Activated CD4-positive, alpha-beta T cell treated with anti-CD3 and anti-CD28 coated beads, Interleukin-2, amount 50 U/mL, for 24 hours (primary cell): ENCODE measurements around the gene METRN.
"Not testable (repeated sequence)": the region's sequence is repeated elsewhere in the genome, so short reads cannot be mapped to it uniquely, and the experiment has no call there.

Experiments used
- DNase-seq, 2 donors: peaks; one replicate each; pipeline ENCODE4 v3.0.0-alpha.2; 2020; ENCODE audit warnings: low read depth in 1 of 2, low spot score in 1 of 2

Gene METRN

DNA sequence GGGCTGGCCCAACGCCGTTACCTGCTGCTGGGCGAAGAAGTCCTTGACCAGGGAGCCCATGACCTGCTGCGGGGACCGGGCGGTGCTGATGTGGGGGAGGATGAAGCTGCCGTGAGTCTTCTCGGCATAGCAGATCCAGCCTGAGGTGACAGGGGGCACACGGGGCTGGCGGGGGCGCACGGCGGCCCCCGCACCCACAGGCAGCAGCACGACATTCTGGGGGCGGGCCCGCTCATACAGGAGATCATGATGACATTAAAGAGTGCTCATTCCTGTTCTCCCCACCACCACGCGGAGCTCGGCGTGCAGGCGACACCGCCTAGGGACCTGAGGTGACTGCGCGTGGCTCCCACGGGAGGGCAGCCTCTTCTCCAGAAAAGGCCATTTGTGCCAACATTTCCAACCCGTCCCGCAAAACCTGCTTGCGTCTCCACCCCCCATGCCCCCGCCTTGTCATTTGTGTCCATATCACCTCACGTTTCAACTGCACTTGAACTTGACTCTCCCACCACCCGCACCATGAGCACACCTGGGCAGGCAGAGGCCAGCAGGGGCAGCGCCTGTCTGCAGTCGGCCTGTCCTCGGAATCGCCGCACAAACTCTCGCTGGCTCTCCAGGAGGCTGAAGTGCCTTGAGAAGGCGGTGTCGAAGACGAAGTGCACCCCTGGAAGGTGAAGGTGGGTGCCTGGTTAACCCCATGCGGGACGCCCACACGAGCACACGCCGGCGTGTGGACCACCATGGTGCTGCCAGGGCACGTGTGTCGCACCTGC is 19.5 kb downstream of the METRN start:
- DNase-seq = no peak

DNA sequence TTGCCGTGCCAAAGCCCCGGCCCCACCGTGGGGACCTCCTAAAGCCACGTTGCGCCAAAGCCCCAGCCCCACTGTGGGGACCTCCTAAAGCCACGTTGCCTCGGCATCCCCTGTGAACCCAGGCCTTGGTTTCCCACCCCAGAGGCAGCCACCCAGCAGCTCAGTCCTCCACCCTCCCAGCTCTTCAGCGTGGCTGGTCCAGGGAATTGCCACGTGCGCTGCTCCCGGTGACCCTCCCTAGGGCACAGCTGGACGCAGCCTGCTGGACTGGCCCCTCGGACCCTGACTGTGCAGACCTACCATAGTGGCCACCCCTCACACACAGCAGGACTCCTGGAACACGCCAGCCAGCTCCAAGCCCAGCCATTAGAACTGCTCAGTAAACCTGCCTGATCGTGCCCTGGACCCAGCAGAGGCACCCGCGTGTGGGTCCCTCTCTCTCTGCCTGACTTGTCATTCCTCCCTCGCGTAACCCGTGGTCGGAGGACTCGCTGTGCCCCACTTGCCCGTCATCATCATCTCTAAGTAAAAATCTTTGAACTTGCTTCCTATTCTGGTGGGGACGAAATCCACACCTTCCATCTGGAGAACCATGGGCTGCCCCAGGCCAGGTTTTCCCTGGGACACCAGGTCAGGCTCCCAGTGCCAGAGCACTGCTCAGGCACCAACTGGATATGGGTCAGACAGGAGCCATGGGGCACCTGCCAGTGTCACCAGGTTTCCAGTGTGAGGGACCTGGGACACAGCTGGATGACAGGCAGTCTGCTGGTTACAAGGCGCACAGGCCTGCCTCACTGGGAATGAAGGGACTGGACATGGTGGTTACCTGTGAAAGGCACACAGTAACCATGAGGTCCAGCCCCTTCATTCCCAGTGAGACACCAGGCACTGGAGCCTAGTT is 20.3 kb downstream of the METRN start:
- no peak for DNase-seq

DNA sequence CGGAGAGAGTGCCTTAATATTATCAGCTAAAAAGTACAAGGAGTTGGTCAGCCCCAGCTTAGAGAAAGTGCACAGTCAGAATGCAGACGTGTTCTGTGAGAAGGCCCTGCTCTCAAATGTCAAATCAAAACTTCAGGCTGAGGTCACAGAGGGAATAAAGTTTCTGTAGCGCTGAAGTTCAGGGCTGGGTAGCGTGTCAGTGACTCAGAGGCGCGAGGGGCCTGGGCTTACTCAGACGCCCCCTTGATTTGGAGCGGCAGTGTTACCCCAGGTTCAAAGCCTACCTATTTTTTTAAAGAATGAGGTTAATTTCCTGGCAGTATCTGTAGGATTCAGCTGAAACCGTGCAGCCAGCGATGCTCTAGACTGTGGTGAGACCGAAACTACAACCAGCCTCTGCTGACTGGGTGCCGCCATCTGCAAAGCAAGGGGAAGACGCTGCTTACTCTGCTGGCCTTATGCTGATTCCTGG is 21.1 kb downstream of the METRN start:
- no peak for DNase-seq

GRCh38 chr16:736936-737481 is 22.1 kb downstream of the METRN start:
- no peak for DNase-seq

- no peak for DNase-seq
These were observed 24.9 kb downstream of the METRN start for GRCh38 chr16:739560-740458.

GRCh38 chr16:740459-740763 is 25.5 kb downstream of the METRN start:
- no peak for DNase-seq

DNA sequence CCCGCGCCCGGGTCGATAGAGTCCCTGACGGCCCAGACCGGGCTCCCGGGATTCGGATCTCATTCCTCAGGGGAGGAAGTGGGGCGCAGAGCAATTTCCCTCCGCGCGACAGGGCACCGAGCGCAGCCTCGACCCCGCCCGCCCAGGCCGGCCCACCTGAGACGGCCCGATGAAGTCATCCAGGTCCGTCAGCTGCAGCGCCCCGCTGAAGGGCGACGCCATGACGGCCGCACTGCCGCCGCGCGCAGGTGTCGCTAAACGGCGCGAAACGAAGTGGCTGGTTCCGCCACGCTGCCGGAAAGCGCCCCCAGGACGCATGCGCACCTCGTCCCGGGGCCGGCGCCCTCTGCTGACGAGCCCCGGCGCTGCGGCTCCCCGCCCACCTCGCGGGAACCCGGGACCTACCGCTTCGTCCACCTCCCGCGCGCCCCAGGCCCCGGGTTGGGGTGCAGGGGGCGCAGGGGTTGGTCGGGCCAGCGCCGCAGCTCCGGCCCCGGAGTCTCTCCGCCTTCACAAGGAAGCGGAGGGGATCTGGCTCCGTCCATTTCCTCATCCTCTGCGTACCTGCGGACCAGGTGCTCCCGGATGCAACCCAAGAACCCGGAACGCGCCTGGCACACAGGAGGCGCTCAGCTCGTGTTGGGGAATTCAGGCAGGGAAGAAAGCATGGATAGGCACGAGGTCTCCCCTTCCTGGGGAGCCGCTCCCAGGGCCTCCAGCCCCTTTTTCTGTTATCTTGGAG is 26.0 kb downstream of the METRN start, which contains the start of gene CIAO3:
Gene CIAO3 (minus strand): TSS at position 234 of the 742 bp plus-strand sequence. CDS start 12 bp downstream, at position 222.
- peak; percentile 91 to 98 for DNase-seq

GRCh38 chr16:741986-742629 is 27.2 kb downstream of the METRN start:
- no peak for DNase-seq

- DNase-seq = not testable (repeated sequence)
These were observed 28.0 kb downstream of the METRN start for GRCh38 chr16:742894-743293.

DNA sequence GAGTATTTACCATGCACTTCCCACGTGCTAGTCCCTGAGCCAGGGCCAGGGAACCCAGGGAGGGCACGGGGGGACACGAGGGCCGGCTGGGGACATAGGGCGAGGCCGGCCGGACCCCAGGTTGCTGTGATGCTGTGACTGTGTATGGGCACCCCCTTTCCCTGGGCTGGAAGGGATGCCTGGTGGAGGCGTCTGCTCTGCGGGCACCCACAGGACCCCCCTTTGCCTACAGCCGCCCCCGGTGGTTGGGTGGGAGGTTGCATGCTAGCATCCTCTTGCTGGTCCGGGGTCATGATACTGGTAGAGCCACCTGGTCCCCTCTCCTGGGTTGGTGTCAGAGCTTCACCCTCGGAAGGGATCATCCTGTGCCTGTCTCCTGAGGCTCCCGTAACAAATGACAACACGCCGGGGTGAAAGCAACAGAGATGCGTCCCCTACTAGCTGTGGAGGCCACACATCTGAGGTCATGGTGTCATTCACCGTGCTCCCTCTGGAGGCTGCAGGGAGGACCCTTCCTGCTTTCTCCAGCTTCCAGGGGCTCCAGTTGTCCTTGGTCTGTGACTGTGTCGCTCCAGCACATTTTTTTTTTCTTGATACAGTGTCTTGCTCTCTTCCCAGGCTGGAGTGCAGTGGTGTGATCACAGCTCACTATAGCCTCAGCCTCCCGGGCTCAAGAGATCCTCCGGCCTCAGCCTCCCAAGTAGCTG is 29.0 kb downstream of the METRN start:
- no peak for DNase-seq

- no peak for DNase-seq
These were observed 30.8 kb downstream of the METRN start for GRCh38 chr16:745739-746138.

DNA sequence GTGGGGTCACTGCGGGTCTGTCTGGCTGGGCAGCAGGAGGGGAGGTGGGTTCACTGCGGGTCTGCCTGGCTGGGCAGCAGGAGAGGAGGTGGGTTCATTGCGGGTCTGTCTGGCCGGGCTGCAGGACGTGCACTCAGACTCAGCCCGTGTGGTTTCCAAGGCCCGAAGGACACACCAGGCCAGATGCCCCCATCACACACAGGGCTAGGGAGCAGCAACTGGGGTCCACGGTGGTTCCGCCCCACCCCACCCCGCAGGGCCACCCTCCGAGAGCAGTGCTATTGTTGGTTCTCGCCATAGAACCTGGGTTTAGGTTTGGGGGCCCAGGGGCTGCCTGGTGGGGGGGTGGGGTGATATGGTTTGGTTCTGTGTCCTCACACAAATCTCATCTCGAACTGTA is 31.7 kb downstream of the METRN start:
- DNase-seq = no peak

DNA sequence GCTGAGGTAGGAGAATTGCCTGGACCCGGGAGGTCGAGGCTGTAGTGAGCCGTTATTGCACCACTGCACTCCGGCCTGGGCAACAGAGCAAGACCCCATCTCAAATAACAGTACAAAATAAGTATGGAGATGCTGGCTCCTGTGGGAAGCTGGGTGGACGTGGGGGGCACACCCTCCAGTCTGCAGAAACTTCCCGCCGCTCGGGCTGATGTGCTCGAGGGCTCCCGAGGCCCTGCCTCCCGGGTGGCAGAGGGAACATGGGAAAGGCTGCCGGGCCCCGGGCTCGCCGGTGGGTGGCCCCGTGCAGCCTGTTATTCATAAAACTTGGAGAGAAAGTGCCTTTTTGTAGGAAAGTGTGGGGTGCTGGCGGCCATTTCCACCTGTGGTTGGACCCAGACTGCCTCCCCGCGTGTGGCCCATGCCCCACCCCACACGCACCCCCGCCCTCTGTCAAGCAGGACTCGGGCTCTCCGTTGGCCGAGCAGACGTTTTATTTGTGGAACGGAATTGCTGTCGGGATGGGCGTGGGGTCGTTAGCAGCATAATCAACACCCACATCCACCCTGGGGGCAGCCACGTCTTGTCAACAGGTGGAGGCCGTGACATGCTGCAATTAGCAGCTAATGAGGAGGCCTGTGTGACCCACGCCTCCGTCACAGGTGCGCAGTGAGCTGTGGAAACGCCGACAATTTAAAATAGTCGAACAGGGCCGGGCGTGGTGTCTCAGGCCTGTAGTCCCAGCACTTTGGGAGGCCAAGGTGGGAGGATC is 33.2 kb downstream of the METRN start:
- no peak for DNase-seq

- DNase-seq = no peak
These were observed 34.1 kb downstream of the METRN start for GRCh38 chr16:749010-749409.

DNA sequence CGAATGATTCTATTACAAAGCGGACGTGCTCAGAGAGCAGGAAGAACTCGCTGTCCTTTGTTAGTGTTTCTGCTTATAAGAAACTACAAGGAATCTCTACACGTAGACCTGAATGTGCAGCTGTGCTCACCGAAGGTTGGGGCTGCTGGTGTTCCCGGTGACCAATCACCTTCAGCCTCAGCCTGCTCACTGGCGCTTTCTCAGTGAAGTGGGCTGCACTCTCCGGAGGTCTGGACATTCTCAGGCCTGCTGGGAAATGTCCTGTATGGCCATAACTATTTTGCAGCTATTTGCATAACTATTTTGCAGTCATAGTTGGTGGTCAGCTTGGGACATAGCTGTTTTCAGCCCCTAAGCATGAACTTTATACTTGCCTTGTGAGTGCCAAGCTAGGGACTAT is 35.6 kb downstream of the METRN start:
- no peak for DNase-seq

DNA sequence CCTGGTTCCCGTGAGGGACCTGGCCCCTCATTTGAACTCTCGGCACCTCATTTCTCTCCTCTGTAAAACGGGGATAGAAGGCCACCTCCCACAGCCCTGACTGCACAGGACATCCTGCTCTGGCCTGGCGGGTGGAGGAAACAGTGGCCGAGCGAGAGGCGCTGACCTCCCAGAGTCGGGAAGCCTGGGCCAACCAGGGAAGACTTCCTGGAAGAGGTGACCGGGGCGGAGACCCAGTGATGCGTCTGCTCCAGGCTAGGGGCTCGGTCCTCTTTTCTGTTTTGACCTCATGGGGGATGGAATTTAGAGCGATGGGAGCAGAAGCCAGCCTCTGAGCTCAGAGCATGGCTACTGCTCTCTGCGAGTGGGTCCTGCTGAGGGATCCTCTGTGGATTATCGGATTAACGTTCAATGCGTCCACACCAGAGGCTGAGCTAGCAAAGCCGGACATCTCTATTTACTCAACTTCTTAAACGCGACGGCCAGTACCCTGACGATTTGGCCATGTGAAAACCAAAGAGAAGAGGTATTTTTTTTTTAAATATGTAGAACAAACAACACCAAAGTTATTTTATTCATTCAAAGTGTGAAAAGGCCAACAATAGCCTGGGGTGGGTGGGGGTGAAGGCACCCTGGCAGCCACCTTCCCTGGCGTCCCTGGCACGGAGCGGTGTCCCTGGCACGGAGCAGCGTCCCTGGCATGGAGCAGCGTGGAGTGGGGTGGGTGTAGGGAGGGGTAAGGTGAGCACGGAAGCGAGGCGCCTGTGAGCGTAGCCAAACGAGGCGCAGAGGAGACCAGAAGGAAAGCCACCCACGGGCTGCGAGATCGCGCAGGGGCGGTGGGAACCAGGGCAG is 36.5 kb downstream of the METRN start:
- DNase-seq = no peak

GRCh38 chr16:752007-752312 is 37.0 kb downstream of the METRN start:
- DNase-seq = no peak
